K562 (cell line): ENCODE data around the gene ZFP42. TPM values are rescaled to one million over a fixed set of nuclear protein-coding genes. Genes with fewer than 3 reads are reported as not detected.

ENCODE experiments used
- ATAC-seq: fragments of 200-7000 bp; cut with Tn5 transposase; 3 replicates; pipeline ENCODE4 v1.9.1; 2020; ENCODE audit warnings: moderate library complexity
- BruUV-seq: library from RNA; stranded (reverse); fragments of 400-500 nt; replicated peaks from 2 replicates; lab custom pipeline; 2021; lab: Mats Ljungman, UMichigan
- CTCF ChIA-PET: fragments of 300-600 bp; formaldehyde crosslinking; extraction: SDS; loops from one replicate; lab custom pipeline; 2021; ENCODE audit warnings: low intra/inter-chr PET ratio; lab: Yijun Ruan, JAX
- POLR2A ChIA-PET: fragments of 300-600, 350-650 bp; sonication (Branson Sonifier 250); formaldehyde crosslinking; extraction: SDS; loops from one replicate; lab custom pipeline; 2021; ENCODE audit warnings: antibody characterized with exemption, inconsistent platforms; lab: Yijun Ruan, JAX
- DNase-seq, 4 experiments: peaks; one replicate each; pipeline versions ENCODE4 v3.0.0 to v3.0.0-alpha.2; 2011 to 2018; ENCODE audit warnings: low spot score in 3 of 4, mixed read lengths in 3 of 4; ENCODE audit errors: extremely low read depth in 1 of 4
- FAIRE-seq: peaks from 2 replicates; lab custom pipeline; 2011; peaks lifted over from hg19 to GRCh38; lab: Jason Lieb, UNC
- H2AFZ ChIP-seq: 2 replicates; pipeline ENCODE4 v1.6.0; 2011; ENCODE audit warnings: low read depth, low read length, control low read depth, inconsistent platforms
- H3K27ac ChIP-seq: fragments of 200-600 bp; 3 replicates; pipeline ENCODE4 v1.8.0; 2011; ENCODE audit warnings: low read depth, mild to moderate bottlenecking, control low read depth, inconsistent platforms, low read length, moderate library complexity, mixed read lengths; ENCODE audit errors: extremely low read depth
- H3K27me3 ChIP-seq, 2 experiments: fragments of 300-600 bp in 1 of 2; 2 replicates in 1 of 2; 3 replicates in 1 of 2; pipeline versions ENCODE4 v1.6.0 to v1.8.0; 2011; ENCODE audit warnings: inconsistent platforms in 2 of 2, low read length in 2 of 2, mild to moderate bottlenecking in 1 of 2, mixed read lengths in 1 of 2, moderate library complexity in 1 of 2; ENCODE audit not compliant: control insufficient read depth in 2 of 2, insufficient read depth in 2 of 2
- H3K36me3 ChIP-seq: fragments of 300-600 bp; 3 replicates; pipeline ENCODE4 v1.8.0; 2011; ENCODE audit warnings: mild to moderate bottlenecking, low read length, inconsistent platforms; ENCODE audit not compliant: control insufficient read depth, insufficient read depth
- H3K4me1 ChIP-seq, 2 experiments: fragments of 200-600 bp in 1 of 2; replicated peaks in 1 of 2; 2 replicates in 1 of 2; 3 replicates in 1 of 2; pipeline versions ENCODE4 v1.5.1 to v1.8.0; 2011; ENCODE audit warnings: inconsistent platforms in 2 of 2, low read length in 2 of 2, mild to moderate bottlenecking in 1 of 2, mixed read lengths in 1 of 2, moderate library complexity in 1 of 2; ENCODE audit not compliant: control insufficient read depth in 2 of 2, insufficient read depth in 2 of 2
- H3K4me2 ChIP-seq: 2 replicates; pipeline ENCODE4 v1.6.1; 2011; ENCODE audit warnings: low read length, control low read depth, inconsistent platforms, mixed read lengths; ENCODE audit not compliant: insufficient read depth
- H3K4me3 ChIP-seq: fragments of 200-600 bp; sonication (generic), shearing (Covaris generic); 2 replicates; pipeline ENCODE4 v1.5.1; 2016; ENCODE audit warnings: control low read depth, inconsistent platforms
- H3K79me2 ChIP-seq: fragments of 200-600 bp; 3 replicates; pipeline ENCODE4 v1.8.0; 2011; ENCODE audit warnings: low read length, inconsistent platforms; ENCODE audit not compliant: control insufficient read depth, insufficient read depth
- H3K9ac ChIP-seq, 2 experiments: 2 replicates each; pipeline versions ENCODE4 v1.6.0 to v1.6.1; 2011; ENCODE audit warnings: low read depth in 2 of 2, low read length in 2 of 2, control low read depth in 1 of 2, inconsistent platforms in 1 of 2, mild to moderate bottlenecking in 1 of 2, mixed read lengths in 1 of 2; ENCODE audit not compliant: insufficient read depth in 1 of 2
- H3K9me1 ChIP-seq: one replicate; pipeline ENCODE4 v1.6.0; 2011; ENCODE audit warnings: inconsistent platforms, mild to moderate bottlenecking, low read length, moderate library complexity; ENCODE audit not compliant: control insufficient read depth, insufficient read depth
- H3K9me3 ChIP-seq: replicated peaks from 2 replicates; pipeline ENCODE4 v1.5.1; 2011; ENCODE audit warnings: low read depth, low read length, inconsistent platforms; ENCODE audit not compliant: control insufficient read depth, insufficient read depth
- H4K20me1 ChIP-seq: replicated peaks from 2 replicates; pipeline ENCODE4 v1.6.1; 2011; ENCODE audit warnings: low read length, inconsistent platforms, mixed read lengths; ENCODE audit not compliant: control insufficient read depth, insufficient read depth
- BCL6 ChIP-seq: fragments of 250-450 bp; sonication (Bioruptor Pico); IDR thresholded peaks from 2 replicates; pipeline ENCODE4 v1.4.0; 2020
- CCAR2 ChIP-seq: fragments of 200-400 bp; formaldehyde crosslinking; IDR thresholded peaks from 2 replicates; pipeline ENCODE4 v1.6.1; 2017; ENCODE audit warnings: mild to moderate bottlenecking, low read depth, low read length
- CHD1 ChIP-seq: fragments of 200-600 bp; sonication (generic); IDR thresholded peaks from one replicate; pipeline ENCODE4 v1.6.1; 2012; ENCODE audit warnings: mild to moderate bottlenecking, moderate library complexity, low read length, inconsistent platforms
- NBN ChIP-seq: fragments of 450-650 bp; IDR thresholded peaks from 2 replicates; pipeline ENCODE4 v1.6.1; 2016; ENCODE audit warnings: low read depth, mild to moderate bottlenecking
- RBM15 ChIP-seq: fragments of 200-400 bp; formaldehyde crosslinking; IDR thresholded peaks from 2 replicates; pipeline ENCODE4 v1.6.1; 2018; ENCODE audit warnings: mild to moderate bottlenecking, low read length, moderate library complexity; ENCODE audit not compliant: insufficient read depth
- SNIP1 ChIP-seq: fragments of 450-650 bp; IDR thresholded peaks from 2 replicates; pipeline ENCODE4 v1.7.1; 2017; ENCODE audit warnings: low read depth, mild to moderate bottlenecking
- ZKSCAN1 ChIP-seq: fragments of 150-350 bp; IDR thresholded peaks from 2 replicates; pipeline ENCODE4 v1.6.1; 2016; ENCODE audit warnings: low read depth, low read length
- ZNF184 ChIP-seq: sonication (generic); formaldehyde crosslinking; IDR thresholded peaks from 2 replicates; pipeline ENCODE4 v1.5.0; 2020; ENCODE audit warnings: missing genetic modification reagents
- ZNF324 ChIP-seq: fragments of 250-450 bp; sonication (Bioruptor Pico); IDR thresholded peaks from 2 replicates; pipeline ENCODE4 v1.4.0; 2020; ENCODE audit warnings: mild to moderate bottlenecking
- ZNF589 ChIP-seq: fragments of 200-800 bp; sonication (Bioruptor generic); IDR thresholded peaks from 2 replicates; pipeline ENCODE4 v1.6.1; 2016; ENCODE audit warnings: low read depth, missing genetic modification characterization, missing compliant biosample characterization
- ZNF830 ChIP-seq: fragments of 250-450 bp; sonication (Bioruptor Pico); IDR thresholded peaks from 2 replicates; pipeline ENCODE4 v1.5.0; 2021; ENCODE audit warnings: mild to moderate bottlenecking
- WGBS: fragments of 100-300 bp; shearing (Covaris generic); methylation state at CpG from one replicate; pipeline ENCODE4 v1.1.6; 2016; ENCODE audit warnings: low coverage, mixed read lengths; ENCODE audit not compliant: insufficient coverage; ENCODE audit errors: missing lambda C conversion rate; 5-methylcytosine and 5-hydroxymethylcytosine counted together
- in situ Hi-C: fragments of 300-500 bp; cut with MboI; formaldehyde crosslinking; loops from 4 replicates; pipeline ENCODE4 v1.15.0; 2018; ENCODE audit warnings: inconsistent platforms, mixed read lengths
- intact Hi-C: fragments of 100-400 bp; cut with micrococcal nuclease; formaldehyde crosslinking; loops from 2 replicates; pipeline ENCODE4 v1.14.2; 2022
- polyA plus RNA-seq, 8 experiments: library from polyadenylated mRNA; depleted of rRNA in 4 of 8; stranded (reverse) in 5 of 8; unstranded in 3 of 8; fragments of >200 nt; fragmentation: Nextera tagmentation in 2 of 8; fragmentation: Illumina TruSeq in 1 of 8; extraction: Ambion mirVana in 2 of 8; extraction: Trizol in 1 of 8; gene quantifications; 2 replicates each; pipeline versions ENCODE4 v1.2.1 to v1.2.3, GENCODE V29; 2011 to 2014; ENCODE audit warnings: inconsistent platforms in 1 of 8, missing spikeins in 1 of 8
- total RNA-seq, 7 experiments: library from RNA; depleted of rRNA in 6 of 7; stranded (reverse); fragments of >200 nt in 6 of 7; fragmentation: Illumina TruSeq in 2 of 7; extraction: Trizol in 2 of 7; gene quantifications; 2 replicates each; pipeline versions ENCODE4 v1.2.1 to v1.2.3, GENCODE V29; 2011 to 2021; ENCODE audit warnings: low replicate concordance in 1 of 7
- TF ChIP-seq, protein P1 (sequence below): fragments of 200-400 bp; formaldehyde crosslinking; IDR thresholded peaks from 2 replicates; pipeline ENCODE4 v1.6.1; 2017; ENCODE audit warnings: mild to moderate bottlenecking, low read depth, low read length, moderate library complexity
- TF ChIP-seq, protein P2 (sequence below): sonication (generic); formaldehyde crosslinking; IDR thresholded peaks from 2 replicates; pipeline ENCODE4 v1.8.0; 2022; ENCODE audit warnings: mild to moderate bottlenecking, missing genetic modification reagents
- TF ChIP-seq, protein P3 (sequence below): fragments of 250-450 bp; sonication (Bioruptor Pico); IDR thresholded peaks from 2 replicates; pipeline ENCODE4 v1.9.0; 2021; ENCODE audit warnings: mild to moderate bottlenecking, inconsistent platforms

ZFP42 gene
- total and polyA plus RNA-seq, 9 of the 15 experiments (the other 6 are each of a cell fraction or from before 2014, with no cell fraction given) = 0.09 to 0.64 (median 0.20) TPM

DNA sequence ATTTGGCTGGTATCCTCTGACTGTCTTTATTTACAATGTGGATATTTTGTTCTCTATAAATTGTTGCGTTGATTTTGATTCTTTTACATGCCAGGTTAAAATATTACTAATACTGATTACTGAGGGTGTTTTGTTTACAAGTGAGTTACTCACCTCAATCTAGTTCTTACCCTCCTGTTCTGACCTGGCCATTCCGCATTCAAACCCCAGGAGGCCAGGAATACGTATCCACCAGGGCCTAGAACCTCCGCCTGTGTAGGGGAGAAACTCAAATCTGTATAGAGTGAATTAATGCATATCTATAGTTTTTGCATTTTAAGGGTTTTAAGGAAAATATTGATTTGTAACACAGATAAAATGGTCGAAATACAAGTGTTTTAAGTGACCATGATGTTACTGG, 2.6 kb upstream of the ZFP42 start:
- H2AFZ ChIP-seq = no peak overlapping the region
- DNase-seq = no peak
- no peak overlapping the region for H3K27ac ChIP-seq

More for the DNA sequence above, 2.6 kb upstream of the ZFP42 start:
- H3K9ac ChIP-seq = no peak overlapping the region
- in situ Hi-C loops (no loop called here), intact Hi-C loops (no loop called here)
- no peaks in the 10 kb centered on the region; a peak in 1 of 5 replicates for H3K27me3 ChIP-seq
- no peak for TF ChIP-seq ZNF324 (CRISPR knock-in tag)
- TF ChIP-seq CCAR2 = no peak
- no peak for TF ChIP-seq RBM15
- TF ChIP-seq, protein P1, sequence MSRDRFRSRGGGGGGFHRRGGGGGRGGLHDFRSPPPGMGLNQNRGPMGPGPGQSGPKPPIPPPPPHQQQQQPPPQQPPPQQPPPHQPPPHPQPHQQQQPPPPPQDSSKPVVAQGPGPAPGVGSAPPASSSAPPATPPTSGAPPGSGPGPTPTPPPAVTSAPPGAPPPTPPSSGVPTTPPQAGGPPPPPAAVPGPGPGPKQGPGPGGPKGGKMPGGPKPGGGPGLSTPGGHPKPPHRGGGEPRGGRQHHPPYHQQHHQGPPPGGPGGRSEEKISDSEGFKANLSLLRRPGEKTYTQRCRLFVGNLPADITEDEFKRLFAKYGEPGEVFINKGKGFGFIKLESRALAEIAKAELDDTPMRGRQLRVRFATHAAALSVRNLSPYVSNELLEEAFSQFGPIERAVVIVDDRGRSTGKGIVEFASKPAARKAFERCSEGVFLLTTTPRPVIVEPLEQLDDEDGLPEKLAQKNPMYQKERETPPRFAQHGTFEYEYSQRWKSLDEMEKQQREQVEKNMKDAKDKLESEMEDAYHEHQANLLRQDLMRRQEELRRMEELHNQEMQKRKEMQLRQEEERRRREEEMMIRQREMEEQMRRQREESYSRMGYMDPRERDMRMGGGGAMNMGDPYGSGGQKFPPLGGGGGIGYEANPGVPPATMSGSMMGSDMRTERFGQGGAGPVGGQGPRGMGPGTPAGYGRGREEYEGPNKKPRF = no peak
- no peak for TF ChIP-seq BCL6
- TF ChIP-seq CHD1 = no peak
- TF ChIP-seq, protein P2, sequence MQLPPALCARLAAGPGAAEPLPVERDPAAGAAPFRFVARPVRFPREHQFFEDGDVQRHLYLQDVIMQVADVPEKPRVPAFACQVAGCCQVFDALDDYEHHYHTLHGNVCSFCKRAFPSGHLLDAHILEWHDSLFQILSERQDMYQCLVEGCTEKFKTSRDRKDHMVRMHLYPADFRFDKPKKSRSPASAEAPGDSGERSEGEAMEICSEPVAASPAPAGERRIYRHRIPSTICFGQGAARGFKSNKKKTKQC (CRISPR knock-in tag) = no peak
- no peak for TF ChIP-seq ZKSCAN1
- no peak for TF ChIP-seq NBN
- TF ChIP-seq, protein P3, sequence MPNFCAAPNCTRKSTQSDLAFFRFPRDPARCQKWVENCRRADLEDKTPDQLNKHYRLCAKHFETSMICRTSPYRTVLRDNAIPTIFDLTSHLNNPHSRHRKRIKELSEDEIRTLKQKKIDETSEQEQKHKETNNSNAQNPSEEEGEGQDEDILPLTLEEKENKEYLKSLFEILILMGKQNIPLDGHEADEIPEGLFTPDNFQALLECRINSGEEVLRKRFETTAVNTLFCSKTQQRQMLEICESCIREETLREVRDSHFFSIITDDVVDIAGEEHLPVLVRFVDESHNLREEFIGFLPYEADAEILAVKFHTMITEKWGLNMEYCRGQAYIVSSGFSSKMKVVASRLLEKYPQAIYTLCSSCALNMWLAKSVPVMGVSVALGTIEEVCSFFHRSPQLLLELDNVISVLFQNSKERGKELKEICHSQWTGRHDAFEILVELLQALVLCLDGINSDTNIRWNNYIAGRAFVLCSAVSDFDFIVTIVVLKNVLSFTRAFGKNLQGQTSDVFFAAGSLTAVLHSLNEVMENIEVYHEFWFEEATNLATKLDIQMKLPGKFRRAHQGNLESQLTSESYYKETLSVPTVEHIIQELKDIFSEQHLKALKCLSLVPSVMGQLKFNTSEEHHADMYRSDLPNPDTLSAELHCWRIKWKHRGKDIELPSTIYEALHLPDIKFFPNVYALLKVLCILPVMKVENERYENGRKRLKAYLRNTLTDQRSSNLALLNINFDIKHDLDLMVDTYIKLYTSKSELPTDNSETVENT (CRISPR knock-in tag) = no peak
- TF ChIP-seq ZNF184 = no peak
- TF ChIP-seq SNIP1 = no peak
- no peak for TF ChIP-seq ZNF589 (CRISPR knock-in tag)
- no peak for TF ChIP-seq ZNF830 (CRISPR knock-in tag)
- H3K36me3 ChIP-seq = no peaks in the 10 kb centered on the region
- H3K79me2 ChIP-seq = no peaks in the 10 kb centered on the region
- 2% methylated on average over 5 of the region's 5 CpGs for WGBS
- no peaks in the 10 kb centered on the region for H4K20me1 ChIP-seq
- no peak overlapping the region for H3K4me3 ChIP-seq
- H3K9me1 ChIP-seq = no peaks in the 10 kb centered on the region
- ATAC-seq (no peak), FAIRE-seq (no peak)
- CTCF ChIA-PET = no interaction called here
- H3K4me2 ChIP-seq = no peak overlapping the region
- peaks cover 0 to 5% of the 10 kb centered on the region in 2 experiments; a peak in 1 of 5 replicates for H3K4me1 ChIP-seq
- no peaks in the 10 kb centered on the region for H3K9me3 ChIP-seq
- BruUV-seq = no TSS peak
- POLR2A ChIA-PET = no interaction called here
